ENCODE results near the gene XPO6. TPM values are rescaled to one million over a fixed set of nuclear protein-coding genes. Genes with fewer than 3 reads are reported as not detected.

The XPO6 gene
- total RNA-seq, 1 experiment from 2014 or later = 162 TPM

DNA sequence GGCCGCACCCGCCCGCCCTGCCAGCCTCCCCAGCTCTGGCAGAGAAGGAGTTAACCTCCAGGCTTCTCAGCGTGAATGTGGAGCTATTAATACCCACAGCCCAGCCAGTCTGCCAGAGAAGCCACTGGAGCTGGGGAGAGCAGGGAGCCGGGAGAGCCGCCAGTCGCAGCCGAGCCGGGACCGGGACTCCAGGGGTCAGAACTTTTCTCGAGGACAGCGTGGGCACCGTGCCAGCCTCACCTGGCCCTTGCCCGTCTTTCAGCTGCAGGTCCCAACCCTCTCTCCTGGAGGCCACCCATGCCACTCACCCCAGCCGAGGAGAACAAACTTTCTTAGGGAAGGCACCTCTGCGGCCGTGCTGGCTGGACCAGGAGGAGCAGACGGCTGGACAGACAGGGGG lies 46.8 kb upstream of the XPO6 start:
- Histone ChIP-seq H3K4me3 (replicated peaks in 1 of 2; ENCODE audit: low read depth in 1 of 2, low read length in 2 of 2) (no peak overlapping the region), H4K20me1 (ENCODE audit: insufficient read depth) (no peaks in the 10 kb centered on the region), H3K9me2 (ENCODE audit: insufficient read depth) (no peaks in the 10 kb centered on the region), H3K4me1 (ENCODE audit: control insufficient read depth in 1 of 2, insufficient read depth in 2 of 2, low read length in 2 of 2) (0 out of 4 replicates have a peak, but pooled peaks cover 0 to 8% of the 10 kb centered on the region in 2 experiments), H3K36me3 (ENCODE audit: control insufficient read depth in 1 of 2, insufficient read depth in 2 of 2, low read length in 2 of 2) (no peaks in the 10 kb centered on the region), H3K27ac (ENCODE audit: low read depth, low read length) (no peak overlapping the region), H3K9me3 (ENCODE audit: control insufficient read depth in 1 of 2, insufficient read depth in 1 of 2, low read depth in 1 of 2, low read length in 2 of 2) (no peaks in the 10 kb centered on the region), H3K79me2 (ENCODE audit: insufficient read depth, low read length) (no peaks in the 10 kb centered on the region), H3K4me2 (ENCODE audit: low read length) (no peak overlapping the region), H2AFZ (ENCODE audit: low read depth, low read length, poor library complexity, severe bottlenecking) (no peak overlapping the region), H3K27me3 (ENCODE audit: insufficient read depth, low read length) (no peaks in the 10 kb centered on the region), H3K9ac (ENCODE audit: low read length) (no peak overlapping the region)
- BruUV-seq (replicated peaks) = no TSS peak
- ChIA-PET RAD21 (ENCODE audit: low non-redundant PET in 1 of 2, low total read pairs in 2 of 2, uncharacterized antibody in 2 of 2, unreplicated experiment in 2 of 2) (no interaction called here), CTCF (no interaction called here), POLR2A (no interaction called here)
- DNase-seq (ENCODE audit: low read depth, low spot score) (no peak), ATAC-seq (no peak)
- TF ChIP-seq ZFX (IDR thresholded peaks at IDR 0.05) = no peak
- no peak for TF ChIP-seq JUND (IDR thresholded peaks at IDR 0.05)
- no peak for TF ChIP-seq CEBPB (IDR thresholded peaks at IDR 0.05; ENCODE audit: low read depth)
- TF ChIP-seq, protein P1, sequence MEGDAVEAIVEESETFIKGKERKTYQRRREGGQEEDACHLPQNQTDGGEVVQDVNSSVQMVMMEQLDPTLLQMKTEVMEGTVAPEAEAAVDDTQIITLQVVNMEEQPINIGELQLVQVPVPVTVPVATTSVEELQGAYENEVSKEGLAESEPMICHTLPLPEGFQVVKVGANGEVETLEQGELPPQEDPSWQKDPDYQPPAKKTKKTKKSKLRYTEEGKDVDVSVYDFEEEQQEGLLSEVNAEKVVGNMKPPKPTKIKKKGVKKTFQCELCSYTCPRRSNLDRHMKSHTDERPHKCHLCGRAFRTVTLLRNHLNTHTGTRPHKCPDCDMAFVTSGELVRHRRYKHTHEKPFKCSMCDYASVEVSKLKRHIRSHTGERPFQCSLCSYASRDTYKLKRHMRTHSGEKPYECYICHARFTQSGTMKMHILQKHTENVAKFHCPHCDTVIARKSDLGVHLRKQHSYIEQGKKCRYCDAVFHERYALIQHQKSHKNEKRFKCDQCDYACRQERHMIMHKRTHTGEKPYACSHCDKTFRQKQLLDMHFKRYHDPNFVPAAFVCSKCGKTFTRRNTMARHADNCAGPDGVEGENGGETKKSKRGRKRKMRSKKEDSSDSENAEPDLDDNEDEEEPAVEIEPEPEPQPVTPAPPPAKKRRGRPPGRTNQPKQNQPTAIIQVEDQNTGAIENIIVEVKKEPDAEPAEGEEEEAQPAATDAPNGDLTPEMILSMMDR (IDR thresholded peaks at IDR 0.05 in 2 of 3, conservative IDR thresholded peaks at IDR 0.05 in 1 of 3; ENCODE audit: borderline replicate concordance in 1 of 3, insufficient read depth in 1 of 3, low read depth in 2 of 3, low read length in 2 of 3) = no peak
- no peak for TF ChIP-seq ZNF274 (IDR thresholded peaks at IDR 0.05; ENCODE audit: low read depth, low read length)
- TF ChIP-seq SP1 (IDR thresholded peaks at IDR 0.05; ENCODE audit: low read depth) = no peak
- intact Hi-C loops (cut with micrococcal nuclease) = no loop called here

DNA sequence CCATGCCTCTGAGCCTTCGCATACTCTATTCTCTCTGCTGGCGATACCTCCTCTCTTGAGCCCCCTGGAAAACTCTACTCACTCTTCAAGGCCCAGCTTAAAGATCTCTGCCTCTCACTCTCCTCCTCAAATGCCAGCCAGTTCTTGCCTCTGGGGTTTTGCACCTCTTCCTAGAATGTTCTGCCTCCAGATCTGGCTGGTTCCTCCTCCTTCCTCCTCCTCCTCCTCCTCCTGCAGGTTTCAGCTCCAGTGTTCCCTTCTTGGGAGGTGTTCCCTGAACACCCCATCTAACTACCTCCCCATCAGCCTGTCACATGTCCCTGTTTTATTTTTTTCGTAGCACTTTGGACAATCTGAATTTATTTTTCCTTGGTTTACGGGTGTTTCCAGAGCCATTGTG lies 45.5 kb upstream of the XPO6 start:
- ChIA-PET RAD21 (ENCODE audit: low non-redundant PET in 1 of 2, low total read pairs in 2 of 2, uncharacterized antibody in 2 of 2, unreplicated experiment in 2 of 2) (no interaction called here), CTCF (no interaction called here), POLR2A (no interaction called here)
- Histone ChIP-seq H3K9me3 (ENCODE audit: control insufficient read depth in 1 of 2, insufficient read depth in 1 of 2, low read depth in 1 of 2, low read length in 2 of 2) (no peaks in the 10 kb centered on the region), H3K9me2 (ENCODE audit: insufficient read depth) (no peaks in the 10 kb centered on the region), H3K4me1 (ENCODE audit: control insufficient read depth in 1 of 2, insufficient read depth in 2 of 2, low read length in 2 of 2) (0 out of 4 replicates have a peak, but pooled peaks cover 0 to 8% of the 10 kb centered on the region in 2 experiments), H3K9ac (ENCODE audit: low read length) (no peak overlapping the region), H3K27ac (ENCODE audit: low read depth, low read length) (no peak overlapping the region), H3K27me3 (ENCODE audit: insufficient read depth, low read length) (no peaks in the 10 kb centered on the region), H2AFZ (ENCODE audit: low read depth, low read length, poor library complexity, severe bottlenecking) (no peak overlapping the region), H3K4me2 (ENCODE audit: low read length) (no peak overlapping the region), H3K79me2 (ENCODE audit: insufficient read depth, low read length) (no peaks in the 10 kb centered on the region), H3K36me3 (ENCODE audit: control insufficient read depth in 1 of 2, insufficient read depth in 2 of 2, low read length in 2 of 2) (no peaks in the 10 kb centered on the region), H3K4me3 (replicated peaks in 1 of 2; ENCODE audit: low read depth in 1 of 2, low read length in 2 of 2) (no peak overlapping the region), H4K20me1 (ENCODE audit: insufficient read depth) (no peaks in the 10 kb centered on the region)
- intact Hi-C loops (cut with micrococcal nuclease) = no loop called here
- DNase-seq (ENCODE audit: low read depth, low spot score) (no peak), ATAC-seq (no peak)
- BruUV-seq (replicated peaks) = no TSS peak
- TF ChIP-seq CBX3 (IDR thresholded peaks at IDR 0.05; ENCODE audit: low read depth) (no peak), JUND (IDR thresholded peaks at IDR 0.05) (no peak), POLR2AphosphoS5 (IDR thresholded peaks at IDR 0.05; ENCODE audit: low read depth, low read length) (no peak), POLR2A (IDR thresholded peaks at IDR 0.05; ENCODE audit: borderline replicate concordance, extremely low read depth, insufficient read depth, insufficient read length) (no peak), SP1 (IDR thresholded peaks at IDR 0.05; ENCODE audit: low read depth) (no peak), YY1 (IDR thresholded peaks at IDR 0.05; ENCODE audit: extremely low read depth, insufficient replicate concordance, low read depth, low read length) (no peak), CEBPB (IDR thresholded peaks at IDR 0.05; ENCODE audit: low read depth) (no peak), TCF7L2 (IDR thresholded peaks at IDR 0.05; ENCODE audit: borderline replicate concordance, extremely low read depth, insufficient read depth, insufficient read length) (no peak), EZH2 (IDR thresholded peaks at IDR 0.05) (no peak)
- TF ChIP-seq, protein P2, sequence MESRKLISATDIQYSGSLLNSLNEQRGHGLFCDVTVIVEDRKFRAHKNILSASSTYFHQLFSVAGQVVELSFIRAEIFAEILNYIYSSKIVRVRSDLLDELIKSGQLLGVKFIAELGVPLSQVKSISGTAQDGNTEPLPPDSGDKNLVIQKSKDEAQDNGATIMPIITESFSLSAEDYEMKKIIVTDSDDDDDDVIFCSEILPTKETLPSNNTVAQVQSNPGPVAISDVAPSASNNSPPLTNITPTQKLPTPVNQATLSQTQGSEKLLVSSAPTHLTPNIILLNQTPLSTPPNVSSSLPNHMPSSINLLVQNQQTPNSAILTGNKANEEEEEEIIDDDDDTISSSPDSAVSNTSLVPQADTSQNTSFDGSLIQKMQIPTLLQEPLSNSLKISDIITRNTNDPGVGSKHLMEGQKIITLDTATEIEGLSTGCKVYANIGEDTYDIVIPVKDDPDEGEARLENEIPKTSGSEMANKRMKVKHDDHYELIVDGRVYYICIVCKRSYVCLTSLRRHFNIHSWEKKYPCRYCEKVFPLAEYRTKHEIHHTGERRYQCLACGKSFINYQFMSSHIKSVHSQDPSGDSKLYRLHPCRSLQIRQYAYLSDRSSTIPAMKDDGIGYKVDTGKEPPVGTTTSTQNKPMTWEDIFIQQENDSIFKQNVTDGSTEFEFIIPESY (IDR thresholded peaks at IDR 0.05; ENCODE audit: extremely low read depth, insufficient replicate concordance, low read length) = no peak
- TF ChIP-seq, protein P1 (IDR thresholded peaks at IDR 0.05 in 2 of 3, conservative IDR thresholded peaks at IDR 0.05 in 1 of 3; ENCODE audit: borderline replicate concordance in 1 of 3, insufficient read depth in 1 of 3, low read depth in 2 of 3, low read length in 2 of 3) = no peak

Measured in HCT116 (cell line).